GM19452 (cell line): ENCODE results near the gene B2M.
A peak's percentile ranks its signal among the peaks of the same experiment; 100 is the strongest.
"Not testable (repeated sequence)": the region's sequence is repeated elsewhere in the genome, so short reads cannot be mapped to it uniquely, and the experiment has no call there.

Experiments
- ATAC-seq: cut with Tn5 transposase; IDR thresholded peaks from one replicate; pipeline ENCODE4 v1.9.1; 2021; ENCODE audit not compliant: unreplicated experiment

B2M gene

DNA sequence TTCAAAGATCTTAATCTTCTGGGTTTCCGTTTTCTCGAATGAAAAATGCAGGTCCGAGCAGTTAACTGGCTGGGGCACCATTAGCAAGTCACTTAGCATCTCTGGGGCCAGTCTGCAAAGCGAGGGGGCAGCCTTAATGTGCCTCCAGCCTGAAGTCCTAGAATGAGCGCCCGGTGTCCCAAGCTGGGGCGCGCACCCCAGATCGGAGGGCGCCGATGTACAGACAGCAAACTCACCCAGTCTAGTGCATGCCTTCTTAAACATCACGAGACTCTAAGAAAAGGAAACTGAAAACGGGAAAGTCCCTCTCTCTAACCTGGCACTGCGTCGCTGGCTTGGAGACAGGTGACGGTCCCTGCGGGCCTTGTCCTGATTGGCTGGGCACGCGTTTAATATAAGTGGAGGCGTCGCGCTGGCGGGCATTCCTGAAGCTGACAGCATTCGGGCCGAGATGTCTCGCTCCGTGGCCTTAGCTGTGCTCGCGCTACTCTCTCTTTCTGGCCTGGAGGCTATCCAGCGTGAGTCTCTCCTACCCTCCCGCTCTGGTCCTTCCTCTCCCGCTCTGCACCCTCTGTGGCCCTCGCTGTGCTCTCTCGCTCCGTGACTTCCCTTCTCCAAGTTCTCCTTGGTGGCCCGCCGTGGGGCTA is at the start of gene B2M, which contains the start of gene PATL2:
Gene B2M, plus strand, starts transcription at position 422 of the 647 bp plus-strand sequence. Its CDS starts 30 bp downstream, at position 452.
Gene PATL2, minus strand, starts transcription at position 228 of the 647 bp plus-strand sequence. CDS start 34,833 bp downstream, outside the sequence.
- peak; percentile 74 for ATAC-seq

DNA sequence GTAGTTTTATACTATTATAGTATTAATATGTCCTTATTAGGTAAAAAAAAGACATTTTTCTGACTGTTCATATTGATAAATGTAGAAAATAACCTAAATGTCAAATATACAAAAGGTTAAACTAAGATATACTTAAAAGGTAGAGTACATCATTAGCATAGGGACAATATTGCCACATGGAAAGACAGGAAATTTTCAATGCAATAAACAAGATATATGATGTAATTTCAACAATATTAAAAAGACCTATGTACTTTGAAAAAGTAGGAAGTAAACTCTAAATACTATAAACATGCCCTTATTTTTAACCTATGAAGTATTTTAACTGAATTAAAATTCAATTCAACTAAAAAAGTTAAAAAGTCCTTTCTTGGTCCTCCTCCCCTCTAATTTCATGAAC is 49.7 kb upstream of the B2M start:
- no peak for ATAC-seq

DNA sequence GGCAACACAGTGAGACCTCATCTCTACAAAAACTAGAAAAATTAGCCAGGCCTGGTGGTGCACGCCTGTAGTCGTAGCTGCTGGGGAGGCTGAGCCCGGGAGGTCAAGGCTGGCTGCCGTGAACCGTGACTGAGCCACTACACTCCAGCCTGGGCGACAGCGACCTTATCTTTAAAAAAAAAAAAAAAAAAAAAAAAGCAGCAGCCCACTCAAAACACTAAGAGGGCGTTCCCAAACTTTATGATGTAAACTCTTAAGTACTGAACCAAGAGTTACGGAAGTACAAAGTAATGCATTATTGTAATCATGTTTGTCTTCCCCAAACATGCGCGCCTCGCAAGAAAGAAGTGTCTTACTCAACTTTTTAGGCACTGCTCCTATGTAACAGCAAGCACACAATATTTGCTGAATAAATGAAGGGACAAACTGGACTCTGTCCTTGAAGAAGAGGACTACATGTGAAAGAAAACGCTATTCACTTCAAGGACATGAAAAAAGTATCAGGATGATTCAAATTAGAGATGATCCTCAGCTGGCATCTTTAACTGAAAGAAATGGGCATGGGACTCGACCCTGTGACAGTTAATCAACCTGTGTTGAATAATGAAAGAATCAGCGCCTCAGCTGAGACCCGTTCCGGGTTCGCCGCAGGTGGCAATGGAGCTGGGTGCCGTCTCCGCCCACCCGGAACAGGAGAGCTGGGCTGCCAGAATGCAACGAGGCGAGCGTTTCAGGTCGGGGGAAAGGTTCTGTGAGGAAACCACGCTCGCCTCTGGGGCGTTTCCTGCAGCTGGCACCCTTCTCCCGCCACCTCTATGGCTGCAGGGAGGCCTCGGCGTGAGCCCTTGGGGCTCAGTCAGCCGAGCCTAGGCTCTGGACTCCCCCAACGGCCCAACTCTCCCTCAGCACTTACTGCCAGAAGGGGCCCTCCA is 48.6 kb upstream of the B2M start:
- ATAC-seq: peak; percentile 45

DNA sequence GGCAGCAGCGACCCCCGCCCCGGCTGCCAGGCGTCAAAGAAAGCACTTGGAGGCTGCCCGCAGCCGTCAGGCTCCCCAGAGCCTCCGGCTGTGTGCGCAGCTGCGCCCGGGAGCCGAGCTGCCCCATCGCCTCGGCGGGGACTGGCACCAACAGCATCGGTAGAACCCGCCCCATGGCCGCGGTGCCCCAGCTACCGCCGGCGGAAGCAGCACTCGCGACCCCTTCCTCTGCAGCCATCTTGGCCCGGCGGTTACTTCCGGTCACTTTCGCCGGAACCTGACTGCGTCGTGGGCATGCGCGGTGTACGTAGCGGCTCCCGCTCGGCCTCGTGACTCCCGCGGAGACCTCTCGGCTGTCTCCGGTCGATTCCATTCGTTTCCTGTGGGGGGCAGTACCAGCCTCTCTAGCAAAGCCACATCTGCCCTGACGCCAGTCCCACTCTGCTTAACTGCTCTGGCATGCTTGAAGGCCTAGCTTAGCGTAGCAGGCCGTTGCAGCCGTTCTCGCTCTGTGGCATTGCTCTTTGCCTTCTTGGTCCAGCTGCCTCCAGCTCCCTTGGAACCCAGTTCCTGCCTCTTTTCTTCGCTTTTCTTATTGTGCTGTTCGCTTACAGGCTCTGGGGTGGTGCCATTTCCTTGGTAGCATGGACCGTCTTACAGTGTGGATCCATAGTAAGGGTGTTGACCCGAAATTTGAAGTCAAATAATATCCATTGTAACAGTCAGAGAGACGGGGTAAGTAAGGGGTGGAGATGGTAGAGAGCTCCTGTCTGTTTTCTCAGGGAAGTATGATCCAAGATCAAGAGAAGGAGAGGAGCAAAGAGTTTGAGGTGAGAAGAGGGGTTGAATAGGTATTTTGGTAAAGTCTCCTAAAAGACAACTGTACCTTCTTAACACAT is 47.7 kb upstream of the B2M start, which contains the start of gene SPG11:
Gene SPG11, minus strand, starts transcription at position 253 of the 899 bp plus-strand sequence. Its CDS starts 15 bp downstream, at position 238.
- peak; percentile 72 for ATAC-seq

DNA sequence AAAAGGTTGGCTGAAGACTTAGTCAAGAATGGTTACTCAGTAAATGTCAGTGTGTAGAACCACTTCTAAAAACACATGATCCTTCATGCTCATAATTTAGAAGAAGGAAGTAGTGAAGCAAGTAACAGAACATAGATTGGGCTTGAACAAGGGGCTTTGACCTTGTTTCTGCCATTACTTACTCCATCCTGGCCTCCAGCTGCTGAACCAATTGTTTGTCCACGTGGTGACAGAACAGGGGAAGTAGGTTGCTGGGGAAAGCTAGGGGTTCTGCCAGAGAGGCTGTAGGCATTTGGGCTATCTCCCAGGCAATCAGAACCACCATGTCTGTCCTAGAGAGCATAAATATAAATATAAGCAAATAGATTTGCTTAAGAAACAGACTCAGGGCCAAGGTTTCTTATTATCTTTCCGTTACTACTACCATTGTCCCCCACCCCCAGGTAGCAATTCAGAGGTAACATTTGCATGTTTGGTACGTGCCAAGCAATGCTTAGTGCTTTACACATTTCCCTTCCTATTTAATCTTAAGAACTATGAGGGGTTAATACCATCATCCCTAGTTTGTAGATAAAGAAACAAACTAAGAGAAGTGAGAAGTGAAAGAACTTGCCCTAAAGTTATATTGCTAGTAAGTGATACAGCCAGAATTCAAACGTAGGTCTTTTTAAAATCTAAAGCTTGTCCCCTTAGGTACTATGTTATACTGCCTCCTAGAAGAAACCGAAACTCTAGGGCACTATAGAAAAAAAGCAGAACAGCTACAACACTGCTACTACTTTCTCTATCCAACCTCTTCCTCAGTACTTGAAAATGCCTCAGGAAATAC is 44.9 kb upstream of the B2M start:
- no peak for ATAC-seq

DNA sequence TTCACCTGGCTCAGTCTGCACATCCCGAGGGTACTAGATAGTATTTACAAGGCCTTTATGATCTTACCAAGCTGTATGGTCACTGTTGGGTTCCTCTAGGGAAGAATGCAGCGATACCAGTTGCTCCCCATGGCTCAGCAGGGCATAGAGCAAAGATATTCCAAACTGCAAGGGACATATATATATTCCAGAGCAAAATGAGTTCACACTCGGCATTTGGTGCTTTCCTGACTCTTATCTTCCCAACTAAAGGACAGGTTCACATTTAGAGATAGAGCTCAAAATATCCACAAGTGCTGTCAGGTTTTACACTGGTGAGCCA is 44.3 kb upstream of the B2M start:
- ATAC-seq: no peak

DNA sequence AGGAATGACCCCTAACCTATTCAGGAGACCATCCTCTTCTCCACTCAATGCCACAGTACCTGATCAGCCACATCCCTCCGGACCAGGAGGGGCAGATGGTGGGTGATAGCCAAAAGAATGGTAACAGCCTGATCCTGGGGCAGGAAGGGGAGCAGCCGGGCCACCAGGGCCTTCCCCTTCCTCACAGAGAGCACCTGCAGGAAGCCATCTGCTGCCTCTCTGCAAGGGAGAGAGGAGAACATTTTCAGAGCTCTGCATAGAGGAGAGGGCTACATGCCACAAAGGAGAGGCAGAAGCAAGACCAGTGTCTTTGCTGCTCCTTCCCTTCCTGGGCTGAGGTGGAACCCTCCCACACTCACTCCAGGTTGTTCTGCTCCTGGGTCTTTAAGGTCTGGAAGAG is 42.4 kb upstream of the B2M start:
- ATAC-seq: no peak

DNA sequence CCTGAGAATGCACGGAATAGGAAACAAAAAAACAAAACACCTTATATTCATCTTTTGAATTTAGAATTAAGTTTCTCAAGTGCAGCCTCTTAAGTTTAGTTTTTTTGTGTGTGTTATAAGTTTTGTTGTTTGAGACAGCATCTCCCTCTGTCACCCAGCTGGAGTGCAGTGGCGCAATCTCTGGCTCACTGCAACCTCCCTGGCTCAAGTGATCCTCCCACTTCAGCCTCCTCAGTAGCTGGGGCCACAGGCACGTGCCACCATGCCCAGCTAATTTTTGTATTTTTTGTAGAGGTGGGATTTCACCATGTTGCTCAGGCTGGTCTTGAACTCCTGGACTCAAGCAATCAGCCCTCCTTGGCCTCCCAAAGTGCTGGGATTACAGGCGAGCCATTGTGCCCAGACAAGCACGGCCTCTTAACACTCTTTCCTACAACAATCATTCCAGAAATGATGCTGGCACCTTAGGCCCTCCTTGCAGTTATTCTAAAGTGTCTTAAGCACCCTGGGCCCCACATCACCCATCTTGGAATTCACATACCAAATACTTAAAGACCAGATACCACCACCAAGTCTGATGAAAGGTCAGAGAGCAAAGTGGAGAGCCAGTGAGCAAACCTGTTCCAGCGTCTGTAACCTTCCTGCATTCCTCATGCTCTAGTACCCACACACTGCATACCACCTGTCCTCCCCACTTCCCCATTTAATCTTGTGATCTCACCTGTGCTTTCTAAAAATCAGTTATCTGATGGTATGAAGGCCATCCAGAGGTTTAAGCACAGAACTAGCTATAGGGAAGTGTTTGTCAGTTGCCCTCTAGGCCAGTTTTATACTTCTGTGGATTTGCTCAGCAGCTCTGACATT is 41.0 kb upstream of the B2M start:
- no peak for ATAC-seq

DNA sequence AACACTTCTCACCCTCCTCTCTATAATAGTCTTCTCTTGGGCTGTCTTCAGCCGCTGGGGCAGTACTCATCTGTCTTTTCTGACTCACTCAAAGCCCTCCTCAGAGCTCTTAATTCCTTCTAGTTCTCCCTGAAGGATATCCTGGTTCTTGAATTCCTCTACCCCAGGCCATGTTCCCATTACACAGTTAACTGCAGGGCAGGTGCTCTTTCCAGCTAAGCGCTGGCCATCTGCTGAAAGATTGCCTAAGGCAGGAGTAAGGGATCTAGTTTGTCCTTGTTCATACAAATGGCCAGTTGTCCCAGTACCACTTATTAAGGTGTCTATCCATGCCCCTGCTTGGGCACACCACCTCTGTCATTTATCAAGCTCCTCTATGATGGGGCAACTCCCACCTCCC is 37.7 kb upstream of the B2M start:
- ATAC-seq: no peak

DNA sequence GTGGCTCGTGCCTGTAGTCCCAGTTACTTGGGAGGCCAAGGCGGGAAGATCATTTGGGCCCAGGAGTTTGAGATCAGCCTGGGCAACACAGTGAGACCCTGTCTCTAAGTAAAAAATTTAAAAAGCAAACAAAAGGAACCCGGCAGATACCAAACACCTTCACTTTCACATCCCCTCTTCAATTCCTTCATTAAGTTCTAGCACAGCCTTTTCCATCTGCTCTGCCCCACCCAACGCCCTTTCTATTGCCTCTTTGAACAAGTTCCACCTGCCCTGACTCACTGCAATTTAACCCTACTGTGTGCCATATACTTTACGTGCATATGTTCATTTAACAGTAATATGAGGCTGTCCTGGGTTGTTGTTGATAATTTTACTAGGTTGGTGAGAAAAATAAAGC is 35.4 kb upstream of the B2M start:
- no peak for ATAC-seq

DNA sequence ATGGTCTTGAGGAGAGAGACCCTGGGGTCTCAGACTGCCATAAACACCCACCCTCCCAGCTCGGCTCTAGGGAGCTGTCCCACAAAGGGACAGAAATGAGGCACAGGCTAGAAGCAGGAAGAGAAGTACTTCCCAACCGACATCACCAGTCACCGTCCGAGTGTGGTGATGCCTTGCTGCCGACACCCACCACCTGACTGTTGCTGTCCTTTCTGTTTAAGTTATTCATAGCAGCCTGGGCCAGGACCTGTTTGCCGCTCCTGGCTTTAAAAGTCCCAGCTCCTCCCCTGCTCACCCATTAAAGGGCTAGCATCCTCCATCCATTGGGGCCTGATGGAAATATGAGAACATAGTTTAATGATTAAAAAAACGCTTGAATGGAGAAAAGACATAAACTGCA is 34.6 kb upstream of the B2M start:
- no peak for ATAC-seq

DNA sequence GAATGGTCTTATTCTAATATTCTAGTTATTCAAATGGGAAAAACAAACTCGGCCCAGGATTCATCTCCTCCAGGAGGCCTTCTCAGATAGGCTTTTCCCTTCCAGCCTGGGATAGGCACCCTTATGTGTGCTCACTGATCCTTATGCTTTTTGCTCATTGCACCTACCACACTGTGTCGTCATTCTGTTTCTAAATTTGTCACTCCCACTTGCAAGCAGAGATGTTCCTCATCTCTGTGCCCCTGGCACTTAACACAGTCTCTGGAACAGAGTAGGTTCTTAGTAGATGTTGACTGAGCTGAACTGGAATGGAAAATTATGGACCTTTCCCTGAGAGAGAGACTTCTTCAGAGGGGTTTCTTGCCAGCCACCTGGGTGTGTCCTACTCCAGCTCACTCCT is 29.1 kb upstream of the B2M start:
- ATAC-seq: no peak

DNA sequence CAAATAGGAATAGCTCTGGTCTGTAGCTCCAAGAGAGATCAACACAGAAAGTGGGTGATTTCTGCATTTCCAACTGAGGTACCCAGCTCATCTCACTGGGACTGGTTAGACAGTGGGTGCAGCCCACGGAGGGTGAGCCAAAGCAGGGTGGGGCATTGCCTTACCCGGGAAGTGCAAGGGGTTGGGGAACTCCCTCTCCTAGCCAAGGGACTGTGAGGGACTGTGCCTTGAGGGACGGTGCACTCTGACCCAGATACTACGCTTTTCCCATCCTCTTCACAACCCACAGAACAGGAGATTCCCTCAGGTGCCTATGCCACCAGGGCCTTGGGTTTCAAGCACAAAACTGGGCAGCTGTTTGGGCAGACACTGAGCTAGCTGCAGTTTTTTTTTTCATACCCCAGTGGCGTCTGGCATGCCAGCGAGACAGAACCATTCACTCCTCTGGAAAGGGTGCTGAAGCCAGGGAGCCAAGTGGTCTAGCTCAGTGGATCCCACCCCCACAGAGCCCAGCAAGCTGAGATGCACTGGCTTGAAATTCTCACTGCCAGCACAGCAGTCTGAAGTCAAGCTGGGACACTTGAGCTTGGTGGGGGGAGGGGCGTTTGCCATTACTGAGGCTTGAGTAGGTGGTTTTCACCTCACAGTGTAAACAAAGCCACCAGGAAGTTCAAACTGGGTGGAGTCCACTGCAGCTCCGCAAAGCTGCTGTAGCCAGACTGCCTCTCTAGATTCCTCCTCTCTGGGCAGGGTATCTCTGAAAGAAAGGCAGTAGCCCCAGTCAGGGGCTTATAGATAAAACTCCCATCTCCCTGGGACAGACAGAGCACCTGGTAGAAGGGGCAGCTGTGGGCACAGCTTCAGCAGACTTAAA is 28.3 kb upstream of the B2M start:
- ATAC-seq: not testable (repeated sequence)

DNA sequence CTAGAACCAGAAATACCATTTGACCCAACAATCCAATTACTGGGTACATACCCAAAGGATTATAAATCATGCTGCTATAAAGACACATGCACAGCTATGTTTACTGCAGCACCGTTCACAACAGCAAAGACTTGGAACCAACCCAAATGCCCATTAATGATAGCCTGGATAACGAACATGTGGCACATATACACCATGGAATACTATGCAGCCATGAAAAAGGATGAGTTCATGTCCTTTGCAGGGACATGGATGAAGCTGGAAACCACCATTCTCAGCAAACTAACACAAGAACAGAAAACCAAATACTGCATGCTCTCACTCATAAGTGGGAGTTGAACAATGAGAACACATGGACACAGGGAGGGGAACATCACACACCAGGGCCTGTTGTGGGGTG is 22.0 kb upstream of the B2M start:
- ATAC-seq: not testable (repeated sequence)

DNA sequence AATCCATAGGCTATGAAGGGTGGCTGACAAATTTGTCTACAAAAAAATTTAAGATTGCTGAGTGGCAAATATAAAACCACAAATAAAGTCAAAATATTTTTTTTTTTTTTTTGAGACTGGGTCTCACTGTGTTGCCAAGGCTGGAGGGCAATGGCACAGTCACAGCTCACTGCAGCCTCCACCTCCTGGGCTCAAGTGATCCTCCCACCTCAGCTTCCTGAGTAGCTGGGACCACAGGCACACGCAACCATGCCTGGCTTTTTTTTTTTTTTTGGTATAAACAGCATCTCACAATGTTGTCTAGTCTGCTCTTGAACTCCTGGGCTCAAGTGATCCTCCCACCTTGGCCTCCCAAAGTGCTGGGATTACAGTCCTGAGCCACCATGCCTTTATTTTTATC is 21.1 kb upstream of the B2M start:
- ATAC-seq: not testable (repeated sequence)

DNA sequence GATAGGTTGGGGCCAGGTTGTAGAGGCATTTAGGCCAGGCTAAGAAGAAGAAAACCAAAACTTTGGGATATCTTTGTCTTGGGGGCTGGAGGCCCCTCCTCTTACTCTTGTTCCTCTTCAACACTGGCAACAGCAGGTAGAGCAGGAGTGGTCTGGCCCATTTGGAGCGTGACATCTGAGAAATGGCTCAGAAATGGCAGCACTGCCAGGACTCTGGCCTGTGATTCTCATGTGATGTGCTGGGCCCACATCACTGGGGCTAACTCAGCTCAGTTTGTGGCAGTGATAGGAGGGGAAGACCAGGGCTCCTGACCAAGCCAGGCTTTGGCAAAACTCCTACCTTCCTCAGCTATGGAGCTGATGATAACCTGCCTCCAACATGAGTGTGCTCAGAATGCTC is 18.7 kb upstream of the B2M start:
- no peak for ATAC-seq

DNA sequence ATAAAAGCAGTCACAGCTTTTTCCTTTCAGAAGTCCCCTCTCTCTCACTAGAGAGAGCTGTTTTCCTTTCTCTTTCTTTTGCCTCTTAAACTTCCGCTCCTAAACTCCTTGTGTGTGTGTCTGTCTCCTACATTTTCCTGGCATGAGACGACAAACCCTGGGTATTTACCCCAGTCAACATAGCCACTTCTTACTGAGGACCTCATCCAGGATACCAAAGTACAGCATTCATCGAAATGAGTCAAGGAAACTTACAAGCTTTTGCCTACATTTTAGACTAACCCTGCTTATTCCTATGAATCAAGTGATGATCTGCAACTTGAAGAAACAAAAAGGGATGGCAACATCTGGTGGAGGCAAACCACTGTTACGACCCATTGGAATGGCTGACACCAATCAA is 16.9 kb upstream of the B2M start:
- no peak for ATAC-seq

DNA sequence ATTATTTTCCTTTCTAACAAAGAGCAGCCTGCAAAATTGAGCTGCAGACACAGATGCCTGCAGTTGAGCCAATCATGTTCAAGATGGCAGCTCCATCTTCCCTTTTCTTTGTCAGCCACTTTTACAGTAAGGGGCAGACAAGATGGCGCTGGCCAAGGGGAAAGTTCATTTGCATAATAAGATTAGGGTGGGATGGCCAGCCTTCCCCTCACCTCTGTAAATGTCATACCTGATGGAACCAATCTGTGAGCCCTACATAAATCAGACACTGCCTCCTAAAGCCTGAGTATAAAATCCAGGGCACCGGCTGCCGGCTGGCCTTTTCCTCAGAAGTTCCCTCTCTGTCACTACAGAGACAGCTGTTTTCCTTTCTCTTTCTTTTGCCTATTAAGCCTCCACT is 16.0 kb upstream of the B2M start:
- no peak for ATAC-seq
